PC-3 (cell line): ENCODE measurements around the gene KPNA2. TPM values are rescaled to one million over a fixed set of nuclear protein-coding genes. Genes with fewer than 3 reads are reported as not detected.

Experiments used
- total RNA-seq: library from RNA; depleted of rRNA; stranded (reverse); fragments of >200 nt; gene quantifications from 2 replicates; pipeline ENCODE4 v1.2.3, GENCODE V29; 2014; rRNA removed

Gene KPNA2
- total RNA-seq, 1 experiment from 2014 or later = 288 TPM

Other genes starting within 250 kb of the KPNA2 start
- 53.8 and 61.8 TPM in 2 replicates for gene BPTF, start 210.2 kb upstream of the KPNA2 start, total RNA-seq
- gene C17orf58, start 39.3 kb upstream of the KPNA2 start, total RNA-seq = 13.2 and 25.3 TPM in 2 replicates
- gene AMZ2, start 212.3 kb downstream of the KPNA2 start, total RNA-seq = 81.1 and 88.5 TPM in 2 replicates